Type B pancreatic cell (in vitro differentiated cells): ENCODE data around the gene QKI. TPM values are rescaled to one million over a fixed set of nuclear protein-coding genes. Genes with fewer than 3 reads are reported as not detected.

Experiments
- DNase-seq: peaks from one replicate; pipeline ENCODE4 v3.0.0; 2021; ENCODE audit warnings: mixed read lengths; ENCODE audit not compliant: unreplicated experiment; ENCODE audit errors: extremely low spot score
- H3K27ac Mint-ChIP-seq: 2 replicates; pipeline ENCODE4 v1.8.0; 2021; ENCODE audit warnings: mild to moderate bottlenecking, mixed read lengths
- H3K27me3 Mint-ChIP-seq: 2 replicates; pipeline ENCODE4 v1.8.0; 2021; ENCODE audit warnings: mixed read lengths
- H3K36me3 Mint-ChIP-seq: 2 replicates; pipeline ENCODE4 v1.8.0; 2021; ENCODE audit warnings: mixed read lengths
- H3K4me1 Mint-ChIP-seq: one replicate; pipeline ENCODE4 v1.8.0; 2021; ENCODE audit warnings: mixed read lengths; ENCODE audit not compliant: unreplicated experiment
- H3K4me3 Mint-ChIP-seq: 2 replicates; pipeline ENCODE4 v1.8.0; 2021; ENCODE audit warnings: mild to moderate bottlenecking, mixed read lengths
- H3K9me3 Mint-ChIP-seq: 2 replicates; pipeline ENCODE4 v1.8.0; 2021; ENCODE audit warnings: mixed read lengths
- total RNA-seq: library from RNA; stranded (reverse); gene quantifications from 2 replicates; pipeline ENCODE4 v1.2.1, GENCODE V29; 2021; ENCODE audit warnings: low replicate concordance
- TF ChIP-seq, protein P1 (sequence below): fragments of 200-600 bp; sonication (generic); conservative IDR thresholded peaks from 2 replicates; pipeline ENCODE4 v1.5.0; 2021; ENCODE audit warnings: antibody characterized with exemption, mild to moderate bottlenecking

Gene QKI
- total RNA-seq, 1 donor from 2014 or later, result 150 TPM

DNA sequence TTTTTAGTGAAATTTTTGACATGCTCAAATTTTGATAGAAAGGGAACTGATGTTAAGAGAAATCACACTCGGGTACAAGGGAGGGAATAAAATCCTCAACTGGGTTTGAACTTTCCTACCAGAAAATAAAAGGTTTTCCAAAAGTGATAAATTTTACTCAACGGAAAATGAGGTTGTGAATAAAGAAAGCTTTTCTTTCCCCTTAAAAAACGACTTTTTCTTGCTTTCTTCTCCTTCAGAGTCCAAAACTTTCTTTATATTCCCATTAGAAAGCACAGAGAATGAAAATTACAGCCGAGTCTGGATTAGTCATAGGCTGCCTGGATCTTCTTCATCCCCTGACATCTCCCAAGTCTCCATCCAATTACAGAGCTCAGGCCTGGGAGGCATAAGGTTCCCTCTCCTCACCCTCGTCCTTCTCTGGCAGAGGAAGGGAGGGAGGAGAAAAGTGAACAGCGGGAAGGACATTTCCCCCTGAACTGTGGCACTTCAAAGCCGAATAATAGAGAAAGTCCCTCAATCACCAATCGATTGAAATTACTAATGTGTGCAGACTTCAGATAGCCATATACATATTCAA is 28.1 kb upstream of the QKI start:
- H3K27ac Mint-ChIP-seq, result no peak overlapping the region
- DNase-seq, result no peak
- no peaks in the 10 kb centered on the region for H3K27me3 Mint-ChIP-seq

GRCh38 chr6:163387317-163387716 is 27.2 kb upstream of the QKI start:
- no peak for DNase-seq
- Mint-ChIP-seq H3K27ac (no peak overlapping the region), H3K9me3 (no peaks in the 10 kb centered on the region), H3K27me3 (no peaks in the 10 kb centered on the region), H3K4me1 (peaks cover 12% of the 10 kb centered on the region), H3K36me3 (no peaks in the 10 kb centered on the region), H3K4me3 (no peak overlapping the region)
- TF ChIP-seq, protein P1, sequence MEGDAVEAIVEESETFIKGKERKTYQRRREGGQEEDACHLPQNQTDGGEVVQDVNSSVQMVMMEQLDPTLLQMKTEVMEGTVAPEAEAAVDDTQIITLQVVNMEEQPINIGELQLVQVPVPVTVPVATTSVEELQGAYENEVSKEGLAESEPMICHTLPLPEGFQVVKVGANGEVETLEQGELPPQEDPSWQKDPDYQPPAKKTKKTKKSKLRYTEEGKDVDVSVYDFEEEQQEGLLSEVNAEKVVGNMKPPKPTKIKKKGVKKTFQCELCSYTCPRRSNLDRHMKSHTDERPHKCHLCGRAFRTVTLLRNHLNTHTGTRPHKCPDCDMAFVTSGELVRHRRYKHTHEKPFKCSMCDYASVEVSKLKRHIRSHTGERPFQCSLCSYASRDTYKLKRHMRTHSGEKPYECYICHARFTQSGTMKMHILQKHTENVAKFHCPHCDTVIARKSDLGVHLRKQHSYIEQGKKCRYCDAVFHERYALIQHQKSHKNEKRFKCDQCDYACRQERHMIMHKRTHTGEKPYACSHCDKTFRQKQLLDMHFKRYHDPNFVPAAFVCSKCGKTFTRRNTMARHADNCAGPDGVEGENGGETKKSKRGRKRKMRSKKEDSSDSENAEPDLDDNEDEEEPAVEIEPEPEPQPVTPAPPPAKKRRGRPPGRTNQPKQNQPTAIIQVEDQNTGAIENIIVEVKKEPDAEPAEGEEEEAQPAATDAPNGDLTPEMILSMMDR, result no peak

More for the DNA sequence above, 28.1 kb upstream of the QKI start:
- Mint-ChIP-seq H3K9me3 (no peaks in the 10 kb centered on the region), H3K36me3 (no peaks in the 10 kb centered on the region), H3K4me3 (no peak overlapping the region), H3K4me1 (peaks cover 5% of the 10 kb centered on the region)
- TF ChIP-seq, protein P1, result no peak

GRCh38 chr6:163389354-163389753 is 25.2 kb upstream of the QKI start:
- Mint-ChIP-seq H3K27me3 (no peaks in the 10 kb centered on the region), H3K9me3 (no peaks in the 10 kb centered on the region), H3K4me3 (no peak overlapping the region), H3K27ac (peak overlapping the region; percentile 39), H3K4me1 (peaks cover 19% of the 10 kb centered on the region), H3K36me3 (no peaks in the 10 kb centered on the region)
- no peak for DNase-seq
- TF ChIP-seq, protein P1, result no peak

DNA sequence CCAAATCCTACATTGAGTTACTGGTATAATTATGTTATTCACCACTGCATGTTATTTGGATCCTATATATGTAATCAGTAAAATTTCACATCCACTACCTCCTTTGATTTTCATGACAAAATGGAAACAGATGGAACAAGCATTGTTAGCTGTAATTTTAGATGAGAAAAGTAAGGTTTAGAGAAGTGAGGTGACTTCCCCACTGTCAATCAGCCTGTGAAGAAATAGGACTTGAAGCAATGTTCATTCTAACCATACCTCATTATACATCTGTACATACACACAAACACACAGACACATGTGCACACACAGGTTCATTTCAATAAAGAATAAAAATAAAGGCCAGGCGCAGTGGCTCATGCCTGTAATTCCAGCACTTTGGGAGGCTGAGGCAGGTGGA is 23.7 kb upstream of the QKI start:
- H3K9me3 Mint-ChIP-seq, result no peaks in the 10 kb centered on the region
- no peak for DNase-seq
- H3K27me3 Mint-ChIP-seq, result no peaks in the 10 kb centered on the region
- H3K27ac Mint-ChIP-seq, result no peak overlapping the region
- no peaks in the 10 kb centered on the region for H3K36me3 Mint-ChIP-seq
- H3K4me1 Mint-ChIP-seq, result peaks cover 28% of the 10 kb centered on the region
- H3K4me3 Mint-ChIP-seq, result no peak overlapping the region
- TF ChIP-seq, protein P1, result no peak

DNA sequence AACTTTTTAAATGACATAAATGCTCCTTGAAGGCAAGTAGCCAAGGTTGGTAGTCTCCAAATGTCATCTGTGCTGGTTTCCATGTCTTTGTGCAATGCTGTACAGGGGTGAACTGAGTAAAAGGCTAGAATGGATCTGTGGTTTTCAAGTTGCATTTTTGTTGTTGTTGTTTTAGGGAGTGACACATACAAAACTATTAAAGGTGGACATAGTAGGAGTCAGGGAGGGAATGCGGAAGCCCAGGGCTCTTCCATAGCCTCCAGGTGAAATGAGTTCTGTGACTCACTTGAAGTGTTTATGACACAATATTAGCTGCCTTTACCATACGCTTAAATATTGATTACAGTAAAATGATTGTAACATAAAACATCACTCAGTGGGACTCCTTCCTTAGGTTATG is 22.5 kb upstream of the QKI start:
- TF ChIP-seq, protein P1, result no peak
- DNase-seq, result no peak
- peak overlapping the region; percentile 58 for H3K4me3 Mint-ChIP-seq
- peak overlapping the region; percentile 97 for H3K27ac Mint-ChIP-seq
- H3K9me3 Mint-ChIP-seq, result no peaks in the 10 kb centered on the region
- no peaks in the 10 kb centered on the region for H3K27me3 Mint-ChIP-seq
- H3K4me1 Mint-ChIP-seq, result peaks cover 34% of the 10 kb centered on the region
- no peaks in the 10 kb centered on the region for H3K36me3 Mint-ChIP-seq

DNA sequence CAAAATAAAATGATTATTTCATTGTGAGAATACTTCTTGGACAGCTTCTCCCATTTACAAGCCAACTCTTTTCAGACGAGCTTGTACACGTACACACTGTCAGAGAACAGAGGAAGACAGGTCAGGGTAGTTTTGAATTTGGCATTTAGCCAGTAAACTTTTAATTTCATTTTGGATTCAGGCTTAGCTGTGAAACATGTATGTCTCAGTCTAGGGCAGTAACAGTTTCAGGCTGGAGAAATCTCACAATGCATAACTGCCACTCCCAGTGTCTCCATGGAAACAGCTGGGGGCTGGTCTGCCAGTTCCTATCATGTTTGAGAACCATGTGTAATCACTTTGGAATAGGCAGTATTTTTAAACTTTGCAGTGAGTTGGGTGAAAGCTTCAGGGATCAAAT is 22.0 kb upstream of the QKI start:
- no peaks in the 10 kb centered on the region for H3K27me3 Mint-ChIP-seq
- H3K36me3 Mint-ChIP-seq, result no peaks in the 10 kb centered on the region
- TF ChIP-seq, protein P1, result no peak
- DNase-seq, result no peak
- H3K4me1 Mint-ChIP-seq, result peaks cover 38% of the 10 kb centered on the region
- peak overlapping the region; percentile 58 for H3K4me3 Mint-ChIP-seq
- H3K27ac Mint-ChIP-seq, result peak overlapping the region; percentile 97
- no peaks in the 10 kb centered on the region for H3K9me3 Mint-ChIP-seq
